Chondrocyte (in vitro differentiated cells): ENCODE results near the gene EDEM3. TPM values are rescaled to one million over a fixed set of nuclear protein-coding genes. Genes with fewer than 3 reads are reported as not detected.

ENCODE experiments used
- DNase-seq: peaks from one replicate; pipeline ENCODE4 v3.0.0; 2021; ENCODE audit warnings: mixed read lengths, low spot score
- H3K27ac Mint-ChIP-seq: one replicate; pipeline ENCODE4 v1.8.0; 2021; ENCODE audit warnings: mild to moderate bottlenecking, moderate library complexity, mixed read lengths; ENCODE audit not compliant: unreplicated experiment
- H3K27me3 Mint-ChIP-seq: 2 replicates; pipeline ENCODE4 v1.8.0; 2021; ENCODE audit warnings: low read depth, mixed read lengths
- H3K36me3 Mint-ChIP-seq: 2 replicates; pipeline ENCODE4 v1.8.0; 2021; ENCODE audit warnings: low read depth, mixed read lengths
- H3K4me1 Mint-ChIP-seq: 2 replicates; pipeline ENCODE4 v1.8.0; 2021; ENCODE audit warnings: low read depth, mild to moderate bottlenecking, mixed read lengths
- H3K4me3 Mint-ChIP-seq: one replicate; pipeline ENCODE4 v1.8.0; 2021; ENCODE audit warnings: mild to moderate bottlenecking, moderate library complexity, mixed read lengths; ENCODE audit not compliant: unreplicated experiment
- H3K9me3 Mint-ChIP-seq: 2 replicates; pipeline ENCODE4 v1.8.0; 2021; ENCODE audit warnings: low read depth, mixed read lengths
- long read RNA-seq: library from polyadenylated mRNA; stranded (forward); transcript quantifications from one replicate; pipeline ENCODE4 v2.0.0, GENCODE V29; 2021
- total RNA-seq: library from RNA; stranded (reverse); gene quantifications from 3 replicates; pipeline ENCODE4 v1.2.1, GENCODE V29; 2021
- TF ChIP-seq, protein P1 (sequence below): fragments of 200-600 bp; sonication (generic); IDR thresholded peaks from 2 replicates; pipeline ENCODE4 v1.5.0; 2021; ENCODE audit warnings: antibody characterized with exemption, mild to moderate bottlenecking, moderate library complexity

Gene EDEM3, protein sequence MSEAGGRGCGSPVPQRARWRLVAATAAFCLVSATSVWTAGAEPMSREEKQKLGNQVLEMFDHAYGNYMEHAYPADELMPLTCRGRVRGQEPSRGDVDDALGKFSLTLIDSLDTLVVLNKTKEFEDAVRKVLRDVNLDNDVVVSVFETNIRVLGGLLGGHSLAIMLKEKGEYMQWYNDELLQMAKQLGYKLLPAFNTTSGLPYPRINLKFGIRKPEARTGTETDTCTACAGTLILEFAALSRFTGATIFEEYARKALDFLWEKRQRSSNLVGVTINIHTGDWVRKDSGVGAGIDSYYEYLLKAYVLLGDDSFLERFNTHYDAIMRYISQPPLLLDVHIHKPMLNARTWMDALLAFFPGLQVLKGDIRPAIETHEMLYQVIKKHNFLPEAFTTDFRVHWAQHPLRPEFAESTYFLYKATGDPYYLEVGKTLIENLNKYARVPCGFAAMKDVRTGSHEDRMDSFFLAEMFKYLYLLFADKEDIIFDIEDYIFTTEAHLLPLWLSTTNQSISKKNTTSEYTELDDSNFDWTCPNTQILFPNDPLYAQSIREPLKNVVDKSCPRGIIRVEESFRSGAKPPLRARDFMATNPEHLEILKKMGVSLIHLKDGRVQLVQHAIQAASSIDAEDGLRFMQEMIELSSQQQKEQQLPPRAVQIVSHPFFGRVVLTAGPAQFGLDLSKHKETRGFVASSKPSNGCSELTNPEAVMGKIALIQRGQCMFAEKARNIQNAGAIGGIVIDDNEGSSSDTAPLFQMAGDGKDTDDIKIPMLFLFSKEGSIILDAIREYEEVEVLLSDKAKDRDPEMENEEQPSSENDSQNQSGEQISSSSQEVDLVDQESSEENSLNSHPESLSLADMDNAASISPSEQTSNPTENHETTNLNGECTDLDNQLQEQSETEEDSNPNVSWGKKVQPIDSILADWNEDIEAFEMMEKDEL
- 31.6 to 43.1 TPM (median 41.7 TPM) in 3 replicates for total RNA-seq
- long read RNA-seq, full-length matches to known transcripts: 48 of 79 reads
- long read RNA-seq, partial matches to known transcripts: 9 of 79 reads
- long read RNA-seq, other reads (novel, unspliced or antisense): 22 of 79 reads

DNA sequence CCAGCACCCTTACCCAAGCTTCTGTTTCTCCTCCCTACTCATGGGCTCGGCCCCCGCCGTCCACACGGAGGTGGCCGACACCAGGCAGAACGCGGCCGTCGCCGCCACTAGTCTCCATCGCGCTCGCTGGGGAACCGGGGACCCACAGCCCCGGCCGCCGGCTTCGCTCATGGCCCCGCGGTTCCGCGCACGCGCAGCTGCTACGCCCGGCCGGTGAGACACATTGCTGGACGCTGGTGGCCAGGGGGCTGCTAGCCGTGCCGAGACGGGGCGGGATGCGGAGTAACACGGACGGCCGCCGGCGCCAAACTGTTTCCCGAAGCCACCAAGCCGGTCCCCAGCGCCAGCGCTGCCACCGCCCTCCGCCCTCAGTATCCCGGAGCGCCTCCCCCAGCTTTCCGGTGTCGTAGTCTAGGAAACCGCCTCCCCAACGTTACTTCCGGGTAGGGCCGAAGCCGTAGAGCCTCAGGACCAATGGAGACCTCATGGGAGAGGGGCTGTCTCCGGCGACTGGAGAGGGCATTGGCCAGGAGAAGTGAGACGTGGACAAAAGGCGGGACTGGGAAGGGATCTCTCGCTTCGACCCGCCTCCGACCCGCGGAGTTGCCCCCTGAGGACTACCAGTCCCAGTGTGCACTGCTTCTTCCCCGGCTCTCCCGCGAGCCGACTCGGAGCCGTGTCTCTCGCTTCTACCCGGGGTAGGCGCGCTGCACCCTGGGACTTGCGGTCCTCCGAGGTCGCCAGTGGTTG is at the start of gene EDEM3:
EDEM3 (minus strand) TSS at position 383 of the 750 bp plus-strand sequence; CDS start at position 171, 212 bp downstream.
- Mint-ChIP-seq H3K4me1 (peaks cover 32% of the 10 kb centered on the region), H3K27ac (peak within 1 kb of the TSS; percentile 94)
- TF ChIP-seq, protein P1, sequence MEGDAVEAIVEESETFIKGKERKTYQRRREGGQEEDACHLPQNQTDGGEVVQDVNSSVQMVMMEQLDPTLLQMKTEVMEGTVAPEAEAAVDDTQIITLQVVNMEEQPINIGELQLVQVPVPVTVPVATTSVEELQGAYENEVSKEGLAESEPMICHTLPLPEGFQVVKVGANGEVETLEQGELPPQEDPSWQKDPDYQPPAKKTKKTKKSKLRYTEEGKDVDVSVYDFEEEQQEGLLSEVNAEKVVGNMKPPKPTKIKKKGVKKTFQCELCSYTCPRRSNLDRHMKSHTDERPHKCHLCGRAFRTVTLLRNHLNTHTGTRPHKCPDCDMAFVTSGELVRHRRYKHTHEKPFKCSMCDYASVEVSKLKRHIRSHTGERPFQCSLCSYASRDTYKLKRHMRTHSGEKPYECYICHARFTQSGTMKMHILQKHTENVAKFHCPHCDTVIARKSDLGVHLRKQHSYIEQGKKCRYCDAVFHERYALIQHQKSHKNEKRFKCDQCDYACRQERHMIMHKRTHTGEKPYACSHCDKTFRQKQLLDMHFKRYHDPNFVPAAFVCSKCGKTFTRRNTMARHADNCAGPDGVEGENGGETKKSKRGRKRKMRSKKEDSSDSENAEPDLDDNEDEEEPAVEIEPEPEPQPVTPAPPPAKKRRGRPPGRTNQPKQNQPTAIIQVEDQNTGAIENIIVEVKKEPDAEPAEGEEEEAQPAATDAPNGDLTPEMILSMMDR: no peak

DNA sequence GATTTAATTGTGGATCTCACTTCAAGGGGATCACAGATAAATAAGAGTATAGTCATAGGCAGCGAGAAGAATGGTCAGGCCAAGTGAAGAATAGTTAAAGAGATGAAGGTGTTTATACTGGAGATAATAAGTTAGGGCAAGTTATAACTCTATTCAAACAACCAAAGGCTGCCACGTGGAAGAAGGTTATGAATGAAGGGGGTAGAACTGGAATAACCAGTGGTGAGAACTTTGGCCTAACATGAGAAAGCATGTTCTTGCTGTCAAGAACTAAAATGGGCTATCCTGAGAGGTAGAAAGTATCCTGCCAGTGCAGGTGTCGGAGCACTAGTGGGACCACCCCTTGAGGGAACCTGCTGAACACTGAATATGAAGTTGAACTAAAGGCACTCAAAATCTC is 49.6 kb upstream of the EDEM3 start:
- TF ChIP-seq, protein P1: no peak
- H3K36me3 Mint-ChIP-seq: peaks cover 22% of the 10 kb centered on the region
- no peaks in the 10 kb centered on the region for H3K9me3 Mint-ChIP-seq
- H3K4me1 Mint-ChIP-seq: peaks cover 8% of the 10 kb centered on the region
- H3K27me3 Mint-ChIP-seq: no peaks in the 10 kb centered on the region
- DNase-seq: no peak
- no peak overlapping the region for H3K4me3 Mint-ChIP-seq
- H3K27ac Mint-ChIP-seq: no peak overlapping the region

More for the DNA sequence above, at the start of gene EDEM3:
- Mint-ChIP-seq H3K27me3 (no peaks in the 10 kb centered on the region), H3K9me3 (no peaks in the 10 kb centered on the region), H3K4me3 (peak within 1 kb of the TSS; percentile 95), H3K36me3 (no peaks in the 10 kb centered on the region)
- DNase-seq: peak; percentile 100

DNA sequence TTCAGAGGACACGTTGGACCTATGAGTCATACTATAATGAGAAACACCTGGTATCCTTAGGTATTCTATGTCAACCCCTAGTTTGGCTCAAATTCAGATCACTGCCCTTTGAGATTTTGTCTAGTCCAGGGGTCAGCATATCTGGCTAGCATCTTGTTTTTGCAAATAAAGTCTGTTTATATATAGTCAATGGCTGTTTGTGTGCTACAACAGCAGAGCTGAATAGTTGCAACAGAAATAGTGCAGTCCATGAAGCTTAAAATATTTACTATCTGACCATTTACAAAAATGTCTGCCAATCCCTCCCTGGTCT is 48.5 kb upstream of the EDEM3 start:
- DNase-seq: no peak
- Mint-ChIP-seq H3K27me3 (no peaks in the 10 kb centered on the region), H3K9me3 (no peaks in the 10 kb centered on the region), H3K4me1 (peaks cover 8% of the 10 kb centered on the region), H3K27ac (no peak overlapping the region), H3K4me3 (no peak overlapping the region), H3K36me3 (peaks cover 20% of the 10 kb centered on the region)
- TF ChIP-seq, protein P1: no peak

DNA sequence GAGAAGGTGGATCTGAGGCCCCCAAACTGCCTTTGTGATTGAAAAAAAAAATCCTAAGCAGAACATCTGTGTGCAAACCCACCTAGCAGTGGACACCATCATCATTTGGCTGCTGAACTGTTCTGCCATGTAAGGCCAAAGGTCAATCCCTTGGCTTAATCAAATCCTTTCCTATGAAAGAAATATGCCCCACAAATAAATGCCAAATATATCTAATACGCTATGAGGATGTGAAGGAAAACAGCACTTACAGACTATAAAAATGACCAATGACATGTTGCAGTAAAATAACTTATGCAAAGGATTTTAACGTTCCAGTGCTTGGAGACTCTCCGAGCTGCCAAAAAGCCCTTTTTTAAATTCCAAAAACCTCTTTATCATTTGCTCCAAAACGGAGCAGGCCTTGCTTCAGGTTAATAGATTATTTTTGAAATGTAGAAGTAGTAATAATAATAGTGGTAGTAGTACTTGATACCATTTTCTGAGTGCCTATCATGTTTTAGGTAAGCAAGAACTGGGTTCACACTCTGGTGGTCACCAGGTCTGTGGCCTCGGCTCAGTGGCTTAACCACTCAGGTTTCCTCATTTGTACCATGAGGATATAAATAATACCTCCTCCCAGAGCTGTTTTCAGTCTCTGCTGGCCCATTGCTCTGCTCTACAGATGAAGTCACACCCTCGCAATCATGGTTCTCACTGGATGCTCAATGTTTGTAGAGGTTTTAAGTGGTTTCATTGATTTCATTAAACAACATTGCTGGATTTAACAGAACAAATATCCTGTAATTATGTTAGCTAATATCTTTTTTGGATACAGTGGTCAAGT is 47.9 kb upstream of the EDEM3 start:
- no peak overlapping the region for H3K4me3 Mint-ChIP-seq
- no peak overlapping the region for H3K27ac Mint-ChIP-seq
- H3K4me1 Mint-ChIP-seq: peaks cover 8% of the 10 kb centered on the region
- no peaks in the 10 kb centered on the region for H3K27me3 Mint-ChIP-seq
- TF ChIP-seq, protein P1: no peak
- no peak for DNase-seq
- H3K36me3 Mint-ChIP-seq: peaks cover 22% of the 10 kb centered on the region
- no peaks in the 10 kb centered on the region for H3K9me3 Mint-ChIP-seq
